ENCODE measurements around the gene CDK5RAP3.

CDK5RAP3 gene

DNA sequence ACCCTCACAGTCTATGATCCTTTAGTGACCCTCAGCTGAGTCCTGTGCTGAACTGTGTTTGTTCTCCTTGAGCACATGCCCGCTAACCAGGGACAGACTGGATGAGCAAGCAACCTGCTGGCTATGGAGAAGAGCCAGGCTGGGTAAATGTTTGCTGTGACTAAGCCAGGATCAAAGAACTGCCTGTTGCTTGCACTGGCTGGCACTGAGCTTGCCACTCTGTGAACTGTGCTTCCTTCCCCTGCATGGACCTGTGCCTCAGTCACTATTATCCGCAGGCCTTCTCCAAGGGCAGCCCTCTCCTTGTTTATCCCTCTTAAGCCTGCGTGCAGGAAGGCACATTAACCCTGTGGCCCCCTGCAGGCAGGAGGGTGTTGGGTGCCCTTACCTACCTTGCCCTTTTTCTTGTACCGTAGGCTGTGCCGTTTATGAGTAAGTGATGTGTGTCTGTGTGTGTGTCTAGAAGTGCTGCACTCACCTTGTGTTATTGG lies 22.2 kb upstream of the CDK5RAP3 start:
- no peak for DNase-seq (ENCODE audit: low spot score)

DNA sequence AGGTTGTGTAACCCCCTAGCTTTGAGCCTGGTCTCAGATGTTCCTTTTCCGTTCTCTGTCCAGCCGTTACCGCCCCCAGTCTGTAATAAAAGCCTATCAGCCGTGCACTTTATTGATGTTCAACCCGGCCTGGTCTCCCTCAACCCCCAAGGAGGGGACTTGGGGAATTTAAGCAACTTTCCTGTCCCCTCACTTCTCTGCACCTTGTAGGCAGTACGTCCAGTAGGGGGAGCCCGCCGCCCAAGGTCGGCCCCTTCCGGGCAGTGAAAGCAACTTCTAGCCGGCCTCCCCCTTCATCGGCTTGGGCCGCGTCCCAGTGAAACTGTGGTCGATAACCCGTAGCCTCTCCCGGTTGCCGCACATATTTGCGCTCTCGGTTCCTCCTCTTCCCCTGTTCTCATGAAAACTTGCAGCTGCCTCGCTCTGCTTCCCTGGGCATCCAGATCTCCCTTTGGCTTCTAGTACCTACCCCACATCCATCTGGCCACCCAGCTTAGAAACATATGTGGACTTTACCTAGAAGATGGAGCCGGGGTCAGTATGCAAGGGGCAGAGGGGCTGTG lies 21.6 kb upstream of the CDK5RAP3 start:
- DNase-seq (ENCODE audit: low spot score) = peak; percentile 79

DNA sequence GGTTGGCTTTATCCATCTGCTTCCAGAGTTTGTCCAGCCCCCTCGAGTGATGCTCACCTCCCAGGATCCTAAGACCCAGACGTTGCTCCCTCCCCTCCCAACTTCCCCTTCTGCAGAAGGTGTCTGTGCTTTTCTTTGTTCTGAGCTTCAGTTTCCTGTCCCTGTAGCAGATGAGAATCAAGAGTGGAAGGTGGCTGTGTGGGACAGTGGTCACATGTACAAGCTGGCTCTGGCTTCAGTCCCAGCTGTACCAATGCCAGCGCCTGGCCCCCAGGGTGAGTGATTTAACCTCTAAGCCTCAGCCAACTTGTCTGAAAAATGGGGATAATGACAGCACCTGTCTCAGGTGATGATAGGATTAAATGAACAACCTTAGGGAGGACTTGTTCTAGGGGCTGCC lies 21.0 kb upstream of the CDK5RAP3 start:
- DNase-seq (ENCODE audit: low spot score) = no peak

DNA sequence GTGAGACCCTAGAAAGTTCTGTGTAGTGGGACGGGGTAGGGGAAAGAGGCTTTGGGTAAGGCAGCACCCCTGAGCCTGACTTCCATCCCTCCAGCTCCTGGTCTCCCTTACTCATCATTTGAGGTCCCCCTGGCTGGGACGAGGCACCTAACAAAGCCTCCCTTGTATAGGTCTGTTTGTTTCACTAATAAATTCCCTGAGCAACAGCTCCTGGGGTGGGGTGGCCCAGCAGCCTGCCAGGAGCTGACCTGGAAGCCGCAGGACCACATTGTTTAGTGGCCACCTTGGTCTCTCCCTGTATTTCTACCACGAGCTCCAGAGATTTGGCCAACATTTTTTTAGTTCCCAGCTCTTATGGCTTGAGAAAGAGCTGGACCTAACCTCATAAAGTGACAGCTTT lies 20.5 kb upstream of the CDK5RAP3 start:
- no peak for DNase-seq (ENCODE audit: low spot score)

DNA sequence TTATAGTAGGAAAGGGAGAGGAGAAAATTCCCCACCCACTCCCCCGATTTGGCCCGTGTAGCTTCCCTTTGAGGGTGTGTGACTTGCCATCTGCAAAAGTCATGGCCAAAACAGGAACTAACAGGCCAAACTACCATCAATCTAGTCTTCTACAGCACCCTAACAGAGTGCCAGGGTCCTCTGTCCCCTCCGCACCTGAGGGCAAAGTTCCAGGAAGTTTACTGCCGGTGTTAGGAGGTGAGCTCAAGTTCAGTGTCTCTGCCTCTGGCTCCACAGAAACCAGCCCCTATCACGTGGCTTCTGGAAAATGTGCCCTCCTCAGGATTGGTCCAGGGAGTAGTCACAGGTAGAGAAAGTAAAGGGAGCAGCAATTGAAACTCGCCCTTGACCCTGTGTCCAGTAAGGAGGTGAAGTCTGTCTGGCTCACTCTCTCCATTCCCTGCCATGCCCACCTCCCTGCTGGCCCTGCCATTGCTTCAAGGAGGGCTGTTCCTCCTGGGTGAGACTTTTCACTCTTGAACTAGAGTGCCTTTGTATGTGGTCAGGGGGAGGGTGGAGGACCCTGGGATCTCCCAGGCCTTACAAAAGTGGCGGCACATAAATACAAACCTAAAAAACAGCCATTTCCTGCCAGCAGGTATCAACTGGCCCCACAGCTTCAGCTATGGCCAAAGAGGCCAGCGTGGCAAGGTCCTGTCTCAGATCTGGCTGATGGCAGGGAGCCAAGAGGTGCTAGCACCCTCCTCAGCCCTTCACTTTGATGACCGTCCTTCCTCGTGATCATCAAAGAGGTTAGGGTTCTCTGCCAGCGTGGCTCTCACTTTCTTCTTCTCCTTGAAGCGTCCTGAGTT lies 18.5 kb upstream of the CDK5RAP3 start:
- DNase-seq (ENCODE audit: low spot score) = no peak

DNA sequence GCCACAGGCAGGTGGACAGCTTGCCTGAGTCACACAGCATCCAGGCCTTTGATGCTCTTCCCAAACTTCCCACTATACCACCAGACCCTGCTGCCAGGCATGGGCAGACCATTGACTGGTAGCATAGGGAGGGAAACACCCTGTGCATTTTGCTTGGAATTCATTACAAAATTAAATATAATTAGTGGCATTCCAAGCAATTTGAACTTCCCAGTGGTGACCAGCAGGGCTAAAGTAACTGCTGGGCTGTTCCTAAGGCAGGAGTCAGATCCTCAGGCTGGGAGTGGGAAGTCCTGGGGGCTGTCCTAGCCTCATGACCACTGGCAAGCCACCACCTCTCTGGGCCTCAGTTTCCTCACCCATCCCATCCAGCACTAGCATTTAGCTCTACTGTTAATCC lies 17.0 kb upstream of the CDK5RAP3 start:
- no peak for DNase-seq (ENCODE audit: low spot score)

DNA sequence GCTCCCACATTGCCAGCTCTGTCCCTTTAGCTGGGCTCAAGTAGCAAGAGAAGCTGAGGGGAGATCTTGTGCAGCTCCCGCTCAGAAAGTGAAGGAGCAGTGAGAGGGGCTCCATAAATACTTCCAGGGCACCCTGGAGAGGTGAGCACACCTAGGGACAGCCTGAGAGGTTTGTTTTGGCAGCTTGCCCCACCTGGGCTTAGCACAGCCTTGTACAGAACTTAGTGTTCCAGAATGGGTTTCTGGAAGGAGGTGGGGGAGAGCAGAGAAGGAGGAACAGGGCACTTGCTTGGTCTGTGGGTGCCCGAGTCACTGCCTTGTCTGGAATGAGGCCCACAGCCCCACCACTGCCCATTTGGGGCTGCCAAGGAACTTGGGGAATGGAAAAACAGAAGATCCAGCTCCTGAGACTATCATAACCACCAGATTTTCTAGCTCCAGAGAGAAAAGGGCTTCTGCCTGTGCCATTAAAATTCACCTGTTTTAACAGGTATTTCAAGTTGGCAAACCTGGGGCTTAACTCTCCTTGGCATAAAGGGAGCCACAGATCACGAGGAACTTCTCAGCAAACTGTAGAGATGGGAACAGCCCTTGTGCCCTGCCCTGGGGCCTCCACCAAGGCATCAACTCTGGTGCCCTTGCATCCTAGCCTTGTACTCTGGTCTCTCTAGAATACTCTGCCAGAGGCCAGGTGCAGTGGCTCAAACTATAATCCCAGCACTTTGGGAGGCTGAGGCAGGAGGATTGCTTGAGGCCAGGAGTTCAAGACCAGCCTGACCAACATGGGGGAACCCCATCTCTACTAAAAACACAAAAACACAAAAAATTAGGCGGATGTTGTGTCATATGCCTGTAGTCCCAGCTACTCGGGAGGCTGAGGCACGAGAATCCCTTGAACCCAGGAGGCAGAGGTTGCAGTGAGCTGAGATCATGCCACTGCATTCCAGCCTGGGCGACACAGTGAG lies 15.1 kb upstream of the CDK5RAP3 start:
- no peak for DNase-seq (ENCODE audit: low spot score)

DNA sequence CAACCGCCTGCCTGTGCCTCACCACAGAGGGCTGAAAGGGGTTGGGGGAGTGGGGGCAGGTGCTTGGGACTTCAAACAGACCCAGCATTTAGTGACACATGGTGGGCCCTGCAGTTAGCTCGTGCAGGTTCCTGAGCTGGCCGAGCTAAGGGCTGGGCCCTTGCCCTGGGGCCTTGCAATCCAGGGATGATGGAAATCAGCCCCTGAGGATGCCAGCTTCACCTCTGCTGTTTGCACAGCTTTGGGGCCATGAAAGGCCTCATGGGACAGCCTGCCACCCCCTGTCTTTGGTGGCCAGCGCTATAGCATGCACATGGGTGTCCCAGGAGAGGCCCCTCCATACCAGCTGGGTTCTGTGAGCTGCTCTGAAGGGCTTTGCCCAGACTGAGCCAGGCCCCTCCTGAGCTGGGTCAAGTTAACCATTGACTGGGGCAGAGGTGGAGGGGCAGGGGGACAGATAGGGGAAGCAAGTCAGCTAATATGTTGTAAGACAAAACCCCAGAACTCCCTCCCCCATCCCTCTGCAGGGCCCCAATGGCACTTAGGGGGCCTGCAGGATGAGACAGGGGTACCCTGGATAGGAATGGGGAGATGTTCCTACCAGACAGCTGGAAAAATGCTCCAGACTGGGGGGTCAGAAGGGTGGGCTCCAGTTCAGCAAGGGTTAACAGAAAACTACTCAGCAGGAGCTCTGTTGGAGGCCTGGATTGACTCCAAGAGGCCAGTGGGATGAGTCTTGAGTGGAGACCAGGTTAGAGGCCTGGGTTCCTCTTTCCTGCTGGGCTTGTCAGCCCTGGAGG lies 13.9 kb upstream of the CDK5RAP3 start:
- no peak for DNase-seq (ENCODE audit: low spot score)

DNA sequence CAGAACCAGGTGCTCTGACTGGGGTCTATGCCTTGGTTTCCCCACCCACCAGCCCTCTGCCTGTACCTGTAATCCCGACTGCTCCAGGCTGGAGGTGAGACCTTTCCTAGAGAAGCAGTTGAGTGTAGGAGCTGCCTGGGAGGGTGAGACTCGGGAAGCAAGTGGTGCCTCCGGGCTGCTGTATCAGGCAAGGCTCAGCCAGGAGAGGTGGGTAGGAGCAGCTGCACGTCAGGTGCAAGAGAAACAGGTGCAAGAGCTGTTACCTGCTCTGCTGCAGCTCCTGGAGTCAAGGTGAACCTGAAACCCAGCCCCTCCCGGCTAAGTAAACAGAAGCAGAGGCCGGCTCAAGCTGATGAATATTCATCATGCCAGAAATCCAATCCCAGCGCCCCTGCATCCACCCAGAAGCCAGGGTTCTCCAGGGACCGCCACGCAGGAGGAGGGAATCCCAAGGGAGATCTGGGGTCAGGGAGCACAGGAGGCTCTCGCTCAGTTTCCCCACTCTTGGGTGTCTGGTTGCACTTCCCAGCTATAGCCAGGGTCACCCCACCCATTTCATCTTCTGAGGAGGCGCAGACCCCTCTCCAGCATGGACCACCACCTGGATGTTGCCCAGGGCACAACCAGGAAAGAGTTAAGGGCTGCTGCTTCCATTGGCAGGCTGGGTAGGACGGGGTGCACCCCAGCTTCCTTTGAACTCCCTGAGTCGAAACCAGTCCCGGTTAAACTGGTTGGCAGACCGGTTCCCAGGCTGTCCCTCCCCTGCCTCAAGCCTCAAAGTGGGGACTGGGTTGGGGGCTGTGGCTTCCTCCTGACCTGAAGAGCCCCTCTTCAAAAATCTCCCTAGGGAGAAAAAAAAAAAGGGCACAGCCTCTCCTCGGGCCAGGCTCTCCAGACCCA lies 13.1 kb upstream of the CDK5RAP3 start, which contains the start of gene PRR15L:
TSS of gene PRR15L (minus strand) at position 293 of the 900 bp plus-strand sequence. CDS start 4,649 bp downstream, outside the sequence.
- DNase-seq (ENCODE audit: low spot score) = no peak

DNA sequence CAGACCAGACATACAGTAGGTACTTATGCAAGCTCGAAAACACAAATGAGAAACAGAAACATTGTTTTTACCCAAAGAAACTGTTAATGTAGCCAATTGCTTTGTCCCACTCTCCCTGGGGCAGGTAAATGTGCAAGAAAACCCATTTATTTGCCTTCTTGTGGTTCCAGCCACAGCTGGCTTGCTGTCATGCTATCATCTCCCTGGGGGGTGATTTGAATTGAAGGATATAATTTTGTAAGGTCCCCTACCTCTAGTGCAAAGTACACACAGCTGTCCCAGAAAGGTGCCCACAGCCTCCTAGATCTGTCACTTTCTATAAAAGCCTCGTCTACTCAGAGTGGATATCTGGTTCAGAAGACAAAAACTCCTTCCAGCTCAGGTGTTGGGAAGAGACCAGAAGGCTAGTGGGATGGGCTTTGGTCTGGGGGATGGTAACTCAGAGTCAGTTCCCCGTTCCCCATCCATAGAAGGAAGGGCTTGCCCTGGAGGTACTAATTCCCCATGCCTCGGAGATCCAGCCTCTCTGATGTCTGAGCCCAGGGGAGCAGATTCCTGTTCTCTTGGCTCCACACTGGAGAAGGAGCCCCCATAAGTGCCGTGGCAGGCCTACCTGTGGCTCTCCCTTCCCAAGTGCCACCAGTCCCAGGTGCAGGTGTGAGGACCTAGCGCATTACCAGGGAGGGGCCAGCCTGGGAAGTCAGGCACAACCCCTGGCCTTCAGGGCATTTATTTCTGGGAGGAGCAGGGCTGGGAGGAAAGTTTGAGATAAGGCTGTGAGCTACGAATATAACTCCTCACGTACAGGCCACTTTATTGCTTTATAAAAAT lies 10.9 kb upstream of the CDK5RAP3 start:
- DNase-seq (ENCODE audit: low spot score) = no peak

DNA sequence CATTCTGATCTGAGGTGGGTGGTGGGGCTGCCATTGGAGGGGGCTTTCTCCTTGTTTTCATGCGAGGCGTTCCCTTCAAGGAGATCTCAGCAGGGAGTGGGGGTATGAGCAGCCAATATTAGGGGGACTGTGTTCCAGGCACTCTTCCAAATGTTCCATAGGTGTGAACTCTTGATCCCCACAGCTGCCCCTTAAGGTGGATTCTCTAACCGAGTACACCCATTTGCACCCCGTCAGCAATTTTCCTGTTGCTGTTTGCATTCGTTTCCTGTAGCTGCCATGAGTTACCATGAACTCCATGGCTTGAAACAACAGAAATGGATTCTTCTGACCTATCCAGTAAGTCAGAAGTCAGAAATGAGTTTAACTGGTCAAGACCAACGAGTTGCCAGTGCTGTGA lies 9.5 kb upstream of the CDK5RAP3 start:
- no peak for DNase-seq (ENCODE audit: low spot score)

DNA sequence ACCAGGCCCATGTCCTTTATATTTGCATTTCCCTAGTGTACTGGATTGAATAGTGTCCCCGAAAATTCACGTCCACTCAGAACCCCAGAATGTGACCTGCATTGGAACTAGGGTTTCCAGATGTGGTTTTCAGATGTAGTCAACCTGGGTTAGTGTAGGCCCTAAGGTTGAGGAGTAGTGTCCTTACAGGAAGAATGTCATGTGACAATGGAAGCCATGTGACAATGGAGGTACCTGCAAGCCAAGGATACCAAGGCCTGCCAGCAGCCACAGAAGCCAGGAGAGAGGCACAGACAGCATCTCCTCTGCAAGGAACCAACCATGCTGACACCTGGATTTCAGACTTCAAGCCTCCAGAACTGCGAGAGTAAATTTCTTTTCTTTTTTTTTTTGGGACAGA lies 8.0 kb upstream of the CDK5RAP3 start:
- no peak for DNase-seq (ENCODE audit: low spot score)

DNA sequence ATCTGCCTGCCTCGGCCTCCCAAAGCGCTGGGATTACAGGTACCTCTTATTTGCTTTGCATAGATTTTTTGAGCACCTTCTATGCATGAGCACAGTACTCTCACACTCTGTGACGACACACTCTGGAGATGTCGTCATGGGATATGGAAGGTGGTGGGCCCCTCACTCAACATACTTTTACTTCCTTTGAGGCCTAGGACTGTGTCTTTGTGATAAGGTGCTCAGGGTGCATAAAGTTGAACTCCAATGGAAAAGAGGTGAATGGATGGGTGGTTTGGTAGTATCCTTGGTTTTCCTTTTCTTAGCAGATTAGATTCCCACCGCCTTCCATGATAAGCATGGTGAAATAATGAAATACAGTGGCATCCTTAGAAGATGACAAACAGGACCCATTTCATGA lies 6.1 kb upstream of the CDK5RAP3 start:
- no peak for DNase-seq (ENCODE audit: low spot score)

DNA sequence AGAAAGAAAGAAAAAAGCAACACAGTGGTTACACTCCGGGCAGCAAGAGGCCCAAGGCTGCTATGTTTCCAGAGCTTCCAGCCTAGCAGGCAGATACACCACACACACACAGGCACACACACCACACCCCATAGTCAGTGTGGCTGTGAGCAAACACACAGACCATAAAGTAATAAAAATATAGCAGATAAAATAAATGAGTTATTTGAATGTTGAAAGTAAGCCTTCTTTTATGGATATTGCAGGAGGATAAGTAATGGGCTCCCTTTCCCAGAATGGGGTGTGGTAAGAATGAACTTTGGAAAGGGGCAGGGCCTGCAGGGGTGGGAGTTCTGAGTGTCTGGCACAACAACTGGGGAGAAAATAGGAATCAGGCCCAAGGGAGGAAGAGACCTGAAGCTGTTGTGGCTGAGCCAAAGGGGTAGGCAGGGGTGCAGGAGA lies 4.8 kb upstream of the CDK5RAP3 start:
- no peak for DNase-seq (ENCODE audit: low spot score)

DNA sequence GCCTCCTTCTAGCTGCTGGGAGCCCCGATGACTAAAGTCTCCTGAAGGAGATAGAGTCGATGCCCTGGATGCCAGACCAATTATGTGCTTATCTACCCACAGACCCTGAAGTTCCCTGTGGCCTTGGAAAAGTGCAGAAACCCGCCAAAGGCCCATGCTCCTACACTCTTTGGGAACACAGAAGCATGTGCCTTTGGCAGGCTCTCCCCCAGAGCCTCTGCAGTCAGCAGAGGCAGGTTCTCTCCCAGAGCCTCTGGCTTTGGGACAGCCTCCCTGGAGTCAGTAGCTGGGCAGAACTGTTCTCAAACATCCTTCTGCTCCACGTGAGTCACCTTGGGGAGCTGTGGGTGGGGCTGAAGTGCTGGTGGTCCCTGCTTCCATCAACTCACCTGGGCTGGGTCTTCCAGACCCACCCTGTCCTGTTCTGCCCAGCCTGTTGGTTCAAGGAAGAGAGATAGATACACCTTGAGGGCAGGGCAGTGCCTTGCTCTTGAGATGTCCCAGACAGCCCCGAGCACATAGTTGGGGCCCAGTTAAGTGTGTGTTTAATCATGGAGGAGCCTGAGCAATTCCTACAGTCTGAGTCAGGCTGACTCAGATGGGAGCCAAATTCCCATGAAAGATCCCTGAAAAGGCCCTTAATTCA lies 3.2 kb upstream of the CDK5RAP3 start:
- no peak for DNase-seq (ENCODE audit: low spot score)

DNA sequence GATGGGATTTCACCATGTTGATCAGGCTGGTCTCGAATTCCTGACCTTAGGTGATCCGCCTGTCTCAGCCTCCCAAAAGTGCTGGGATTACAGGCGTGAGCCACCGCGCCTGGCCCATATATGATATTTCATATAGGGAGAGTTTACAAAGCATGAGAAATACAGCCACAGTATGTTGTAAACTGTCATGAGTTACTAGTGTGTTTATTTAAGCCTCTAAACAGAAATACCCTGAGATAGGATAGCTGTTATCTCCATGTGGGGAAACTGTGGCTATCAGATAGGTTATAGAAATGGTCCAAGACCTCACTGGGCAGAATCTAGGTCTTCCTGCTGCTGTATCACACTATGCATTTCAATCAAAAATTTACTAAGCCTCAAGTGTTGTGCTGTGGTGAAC lies 2.1 kb upstream of the CDK5RAP3 start:
- DNase-seq (ENCODE audit: low spot score) = no peak

DNA sequence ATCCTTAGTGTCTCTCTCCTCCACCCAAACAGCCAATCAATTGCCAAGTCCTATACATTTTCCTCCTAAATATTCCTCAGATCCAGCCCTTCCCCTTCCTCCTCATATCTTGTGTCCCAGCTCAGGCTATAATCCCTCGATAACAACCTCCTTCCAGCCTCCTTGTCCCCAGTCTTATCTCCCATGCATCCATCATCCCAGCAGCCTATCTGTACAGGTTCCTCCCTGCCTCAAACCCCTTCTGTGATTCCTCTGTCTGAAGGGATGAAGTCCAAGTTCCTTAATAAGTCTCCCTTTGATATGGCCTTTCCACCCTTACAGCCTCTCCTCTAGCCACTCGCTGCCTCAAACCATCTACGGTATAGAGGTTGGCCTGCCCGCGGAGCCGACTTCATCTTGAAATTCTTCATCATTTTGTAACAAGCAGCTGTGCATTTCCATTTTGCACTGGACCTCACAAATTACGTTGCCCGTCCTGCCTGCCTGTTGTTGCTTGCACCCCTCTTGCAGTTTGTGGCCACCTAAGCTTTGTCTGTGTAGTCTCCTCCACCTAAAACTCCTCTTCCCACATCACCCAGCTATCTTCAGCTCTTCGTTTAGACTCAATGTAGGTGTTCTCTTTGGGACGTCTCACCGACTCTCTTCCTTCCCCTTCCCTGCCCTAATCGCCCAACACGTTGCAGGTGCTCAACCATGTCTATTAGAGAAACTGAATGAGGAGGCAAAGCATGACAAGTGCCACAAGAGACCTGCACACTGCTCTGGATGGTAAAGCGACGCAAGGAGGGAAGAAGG lies 786 bp upstream of the CDK5RAP3 start:
- no peak for DNase-seq (ENCODE audit: low spot score)

DNA sequence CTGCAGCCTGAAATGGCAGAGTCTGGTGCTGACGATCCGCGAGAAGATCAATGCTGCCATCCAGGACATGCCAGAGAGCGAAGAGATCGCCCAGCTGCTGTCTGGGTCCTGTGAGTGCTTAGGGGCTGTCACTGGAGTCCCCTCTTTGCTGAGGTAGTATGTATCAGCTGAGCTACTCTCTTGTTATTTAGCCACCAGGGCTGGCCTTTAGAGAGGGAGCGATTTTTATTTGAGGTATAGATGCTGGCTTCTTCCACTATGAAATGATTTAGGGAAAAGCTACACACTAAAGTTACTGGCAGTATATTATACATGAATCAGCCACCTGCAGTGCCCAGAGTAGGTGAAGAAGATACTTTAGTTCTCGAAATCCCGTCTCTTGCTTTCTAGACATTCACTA lies 2.6 kb downstream of the CDK5RAP3 start:
- DNase-seq (ENCODE audit: low spot score) = no peak
